Hematopoietic multipotent progenitor cell treated with erythropoietin and hydrocortisone succinate and interleukin-3 and kit ligand, for 4 days (in vitro differentiated cells): ENCODE data around the gene ITPKB.
"Not testable (repeated sequence)": the region's sequence is repeated elsewhere in the genome, so short reads cannot be mapped to it uniquely, and the experiment has no call there.

ENCODE experiments used
- DNase-seq: peaks from one replicate; pipeline ENCODE4 v3.0.0-alpha.2; 2015

Gene ITPKB

DNA sequence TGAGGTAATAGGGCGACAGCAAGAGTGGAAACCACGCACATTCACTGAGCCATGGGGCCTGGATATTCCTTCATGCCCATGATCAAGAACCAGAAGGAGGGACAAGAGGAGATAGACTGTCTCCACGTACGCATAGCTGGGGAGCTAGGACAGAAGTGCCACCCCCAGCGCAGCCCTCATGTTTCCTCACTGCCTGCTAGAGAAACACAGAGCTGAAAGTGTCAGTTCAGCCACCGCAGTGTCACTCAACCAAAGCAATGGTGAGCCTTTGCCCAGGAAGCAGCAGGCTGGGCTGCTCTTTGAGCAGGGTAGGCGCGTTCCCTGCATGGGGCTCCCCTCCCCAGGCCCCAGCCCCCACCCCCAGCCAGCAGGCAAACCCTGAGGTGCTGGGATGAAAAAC lies 122.0 kb downstream of the ITPKB start:
- DNase-seq: no peak

DNA sequence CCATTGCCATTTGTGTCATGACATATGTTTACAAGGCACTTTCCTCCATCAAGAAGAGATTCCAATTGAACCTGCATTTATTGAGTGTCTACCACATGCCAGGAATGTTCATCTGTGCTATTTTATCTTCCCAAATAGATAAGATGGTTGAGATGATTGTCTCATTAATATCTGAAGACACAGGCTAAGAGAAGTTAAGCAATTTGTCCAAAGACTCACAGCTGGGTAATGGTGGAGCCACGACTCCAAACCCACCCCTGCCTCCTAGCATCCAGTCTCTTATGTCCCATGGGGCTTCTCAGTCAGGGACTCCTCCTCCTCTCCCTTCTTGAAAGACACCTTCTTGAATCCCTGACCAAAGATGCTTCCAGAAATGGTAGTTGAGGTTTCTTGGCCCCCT lies 122.4 kb downstream of the ITPKB start:
- DNase-seq: no peak

DNA sequence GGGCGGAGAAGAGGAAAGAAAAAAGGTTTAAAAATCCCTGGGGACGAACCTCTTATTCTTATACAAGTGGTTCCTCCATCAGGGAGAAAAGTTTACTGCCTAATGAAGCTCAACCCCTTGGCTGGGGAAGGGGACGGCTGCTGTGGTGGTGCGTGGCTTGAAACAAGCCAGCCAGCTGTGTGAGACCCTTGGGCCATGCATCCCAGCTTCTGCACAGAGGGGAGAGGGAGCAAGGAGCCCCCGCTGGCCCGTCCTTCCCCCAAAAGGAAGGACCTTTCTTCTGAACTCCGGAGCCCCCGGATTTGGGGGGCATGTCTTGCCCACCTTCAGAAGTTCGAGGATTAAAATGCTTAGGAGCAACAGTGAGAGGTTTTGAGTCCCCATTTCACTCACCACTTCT lies 123.2 kb downstream of the ITPKB start:
- no peak for DNase-seq

DNA sequence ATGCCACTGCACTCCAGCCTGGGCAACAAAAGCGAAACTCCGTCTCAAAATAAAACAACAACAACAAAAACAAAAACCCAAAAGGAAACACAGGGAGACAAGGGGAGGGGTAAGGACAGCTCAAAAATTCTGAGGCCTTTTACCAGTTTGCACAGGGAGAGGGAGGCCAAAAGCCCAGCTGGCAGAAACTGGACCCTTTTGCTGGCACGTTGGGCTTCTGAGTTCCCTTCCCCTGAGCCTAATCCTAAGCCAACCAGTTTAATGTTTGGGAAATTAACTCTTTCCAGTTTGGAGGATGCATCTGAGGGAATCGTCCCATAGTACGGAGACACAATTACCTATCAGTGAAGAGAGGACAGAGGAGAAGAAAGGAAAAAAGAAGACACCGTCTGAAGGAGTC lies 127.1 kb downstream of the ITPKB start:
- DNase-seq: not testable (repeated sequence)

DNA sequence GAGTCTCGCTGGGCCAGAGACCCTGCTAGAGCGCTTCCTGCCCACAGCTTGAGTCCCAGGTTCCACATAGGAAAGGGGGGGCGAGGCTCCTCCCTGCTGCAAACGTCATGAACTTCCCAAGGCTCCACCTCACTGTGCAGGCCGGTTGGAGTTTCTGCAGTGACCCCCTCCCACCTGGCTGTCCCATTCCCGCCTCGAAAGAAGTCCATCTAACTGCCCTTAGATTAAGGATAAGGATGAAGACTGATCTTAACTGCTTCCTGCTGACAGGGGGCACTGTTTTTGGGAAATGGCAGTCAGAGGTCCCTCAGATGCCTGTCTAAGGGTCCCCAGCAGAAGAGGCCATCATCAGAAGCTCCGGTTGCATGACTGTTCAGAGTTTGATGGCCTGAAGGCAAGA lies 127.8 kb downstream of the ITPKB start:
- DNase-seq: no peak

DNA sequence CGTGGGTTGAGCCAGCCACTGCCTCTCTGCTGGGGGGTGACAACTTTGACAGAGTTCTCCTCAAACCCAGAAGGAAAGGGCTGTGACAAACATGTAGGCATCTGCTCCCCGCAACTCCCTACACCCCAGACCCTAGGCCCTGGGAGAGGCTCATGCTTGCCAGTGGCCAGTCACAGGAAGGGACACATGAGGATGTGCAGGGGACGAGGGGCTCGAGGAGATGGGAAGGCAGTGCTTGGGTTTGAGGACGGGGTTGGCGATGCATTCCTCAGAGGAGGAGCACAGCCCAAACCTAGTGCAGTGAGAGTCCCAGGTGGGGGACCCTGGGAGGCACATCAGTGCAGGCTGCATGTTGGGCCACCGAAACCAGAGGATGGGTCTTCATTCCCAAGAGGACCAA lies 128.4 kb downstream of the ITPKB start:
- no peak for DNase-seq

DNA sequence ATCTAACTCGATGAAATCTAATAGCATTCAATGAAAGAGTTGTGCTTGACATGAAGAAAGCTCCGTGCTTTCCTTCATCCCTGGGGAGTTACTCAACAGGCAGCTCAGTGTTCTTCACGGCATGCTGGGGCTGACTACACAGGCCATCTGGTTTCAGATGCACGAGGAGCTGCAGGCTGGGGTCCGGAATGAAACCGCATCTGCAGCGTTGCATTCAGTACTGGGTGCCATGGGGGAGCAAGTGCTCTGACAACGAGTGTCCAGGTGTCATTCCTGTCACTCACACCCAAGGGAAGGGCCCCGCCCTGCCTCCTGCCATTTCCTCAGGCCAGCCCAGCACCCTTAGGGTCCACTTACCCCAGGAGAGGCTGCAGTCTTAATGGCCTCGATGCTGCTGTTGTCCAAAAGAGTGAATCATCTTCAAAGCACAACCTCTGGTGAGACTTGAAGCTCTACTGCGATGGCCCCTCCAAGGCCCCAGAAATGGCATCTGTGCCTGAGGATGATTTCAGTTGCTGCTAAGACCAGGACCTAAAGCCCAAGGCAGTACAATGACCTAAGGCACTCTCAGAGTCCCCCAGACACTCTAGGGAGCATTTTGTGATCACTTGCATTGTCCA lies 129.1 kb downstream of the ITPKB start:
- DNase-seq: no peak

DNA sequence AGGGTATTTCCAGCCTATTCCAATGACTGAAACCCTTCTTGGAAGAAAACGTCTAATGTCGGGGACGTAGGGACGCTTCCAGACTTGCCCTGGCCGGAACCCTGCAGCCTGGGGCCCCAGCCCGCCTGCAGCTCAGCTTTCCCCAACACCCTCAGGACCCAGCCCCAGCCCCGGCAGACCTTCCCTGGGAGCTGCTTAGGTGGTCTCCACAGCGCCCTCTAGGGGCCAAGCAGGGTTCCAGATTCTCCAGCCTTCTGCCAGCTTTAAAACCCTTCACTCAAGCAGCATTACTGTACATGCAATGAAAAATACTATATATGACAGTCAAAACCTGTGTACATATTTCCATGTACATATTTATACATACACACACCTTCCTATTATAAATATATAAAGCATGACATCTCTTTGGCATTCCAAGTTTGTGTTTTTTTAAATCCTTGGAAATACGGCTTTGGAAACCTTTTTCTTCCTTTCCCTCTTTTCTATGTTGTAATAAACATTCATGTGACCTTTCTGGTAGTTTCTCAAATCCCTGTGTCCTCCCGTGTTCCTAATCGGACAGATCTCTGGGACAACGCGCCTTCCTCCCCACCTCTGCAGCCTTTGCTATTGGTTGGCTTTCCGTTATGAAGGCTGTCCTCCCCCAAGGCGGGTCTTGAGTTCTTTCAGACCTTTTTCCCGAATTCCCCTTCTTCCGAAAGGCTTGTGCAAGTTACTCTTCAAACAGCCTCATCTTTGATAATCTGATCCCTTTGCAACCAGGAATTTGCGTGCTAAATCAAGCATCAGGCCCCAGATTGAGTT lies 130.2 kb downstream of the ITPKB start:
- peak; percentile 86 for DNase-seq

DNA sequence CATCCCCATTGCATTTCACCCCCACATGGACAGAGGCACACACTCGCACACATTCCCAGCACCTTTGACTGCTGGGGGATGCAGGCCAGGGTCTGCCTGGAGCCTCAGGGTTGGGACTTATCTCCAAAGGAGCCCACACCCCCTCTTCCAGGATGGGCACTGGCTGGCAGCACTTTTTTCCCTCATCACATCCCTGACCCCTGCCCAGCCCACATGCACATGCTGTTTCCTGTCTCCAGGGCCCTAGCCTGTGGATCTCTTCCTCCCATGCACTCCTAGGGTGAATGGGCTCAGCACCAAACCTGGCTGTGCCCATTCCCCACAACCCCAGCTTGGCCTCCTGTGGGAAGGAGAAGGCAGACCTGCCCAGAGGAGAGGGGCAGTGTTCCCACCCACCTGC lies 131.3 kb downstream of the ITPKB start:
- no peak for DNase-seq

DNA sequence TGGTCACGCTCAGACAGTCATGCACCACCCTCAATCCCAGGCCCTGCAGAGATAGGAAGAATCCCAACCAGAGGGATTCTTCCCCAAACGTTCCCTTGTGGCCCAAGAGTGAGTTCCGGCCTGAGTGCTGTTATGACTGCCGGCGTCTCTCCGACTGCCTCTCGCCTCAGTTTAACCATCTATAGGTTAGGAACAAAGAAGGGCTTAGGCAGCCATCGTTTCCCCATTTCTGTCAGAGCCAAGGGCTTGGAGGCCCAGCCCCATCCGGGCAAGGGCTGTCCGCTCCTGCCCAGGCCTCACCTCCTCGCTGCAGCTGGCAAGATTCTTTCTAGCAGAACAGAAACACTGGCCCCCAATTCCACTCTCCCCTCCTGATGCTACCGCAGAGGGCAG lies 131.8 kb downstream of the ITPKB start:
- DNase-seq: no peak

DNA sequence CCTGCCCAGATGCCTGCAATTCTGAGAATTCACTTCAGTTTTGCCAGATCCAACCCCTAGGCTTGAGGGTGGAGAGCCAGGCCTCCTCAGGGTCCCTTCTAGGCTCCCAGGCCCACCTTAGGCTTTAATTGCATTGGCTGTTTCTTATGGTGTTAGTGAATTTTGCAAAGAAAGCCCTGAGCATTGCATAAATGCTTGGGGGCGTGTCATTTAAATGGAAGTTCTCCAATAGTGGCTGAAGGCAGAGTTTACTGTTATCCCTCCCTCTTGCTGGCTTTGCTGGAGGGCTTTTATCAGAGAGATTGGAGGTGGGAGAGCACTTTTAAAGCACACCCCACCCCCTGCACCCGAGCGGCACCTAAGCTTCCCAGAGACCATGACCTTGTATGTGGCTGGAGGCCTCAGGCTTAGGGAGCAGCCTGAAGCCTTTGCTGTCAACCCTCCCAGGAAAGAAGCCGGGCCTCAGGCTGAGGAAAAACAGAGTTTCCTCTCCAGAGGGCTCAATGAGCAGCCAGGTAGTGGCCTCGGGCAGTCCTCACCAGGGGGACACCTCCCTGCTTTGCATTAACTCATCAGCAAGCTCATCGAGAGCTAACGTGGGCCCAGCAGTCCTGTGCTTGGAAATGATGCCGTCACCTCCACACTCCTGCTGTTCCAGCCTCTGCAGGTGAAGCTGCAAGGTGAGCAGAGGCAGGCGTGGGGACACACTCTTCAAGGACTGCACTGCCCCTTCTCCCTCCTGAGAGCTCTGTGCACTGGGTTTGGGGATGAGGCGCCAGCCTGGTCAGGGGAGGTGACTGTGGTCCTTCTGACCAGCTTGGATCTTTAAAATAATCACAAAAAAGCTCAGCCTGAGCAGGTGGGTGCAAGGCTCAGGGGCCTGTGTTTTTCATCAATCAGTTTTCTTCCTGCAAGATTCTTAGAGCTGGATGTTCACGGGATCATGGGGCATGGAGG lies 132.5 kb downstream of the ITPKB start:
- DNase-seq: peak; percentile 32

DNA sequence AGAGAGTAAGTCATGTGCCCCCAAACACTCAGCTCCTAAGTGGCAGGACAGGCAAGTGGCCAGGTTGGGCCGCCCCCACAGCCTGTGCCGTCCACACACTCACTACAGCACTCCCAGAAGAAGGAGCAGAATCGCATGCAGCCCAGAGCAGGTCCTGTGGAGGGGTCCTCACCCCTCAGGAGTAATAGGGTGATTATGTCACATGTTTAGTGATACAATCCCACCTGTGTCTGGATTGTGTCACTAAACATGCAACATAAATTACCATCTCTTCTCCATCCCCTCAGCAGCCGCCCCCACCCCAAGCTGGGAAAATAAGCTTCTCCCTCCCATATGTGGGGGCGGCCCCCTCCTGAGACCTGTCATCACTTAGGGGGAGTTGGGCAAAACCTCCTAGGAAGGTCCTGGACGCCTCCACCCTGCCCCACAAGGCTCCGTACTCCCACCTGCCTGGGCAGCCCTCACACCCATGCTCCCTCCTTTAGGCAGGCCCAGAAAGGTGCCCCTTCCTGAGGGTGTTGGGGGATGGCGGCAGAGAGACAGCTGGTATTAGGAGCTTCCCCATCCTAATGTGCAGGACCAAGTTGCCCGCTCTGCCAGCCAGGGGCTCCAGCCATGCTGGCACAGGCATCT lies 133.6 kb downstream of the ITPKB start:
- no peak for DNase-seq

DNA sequence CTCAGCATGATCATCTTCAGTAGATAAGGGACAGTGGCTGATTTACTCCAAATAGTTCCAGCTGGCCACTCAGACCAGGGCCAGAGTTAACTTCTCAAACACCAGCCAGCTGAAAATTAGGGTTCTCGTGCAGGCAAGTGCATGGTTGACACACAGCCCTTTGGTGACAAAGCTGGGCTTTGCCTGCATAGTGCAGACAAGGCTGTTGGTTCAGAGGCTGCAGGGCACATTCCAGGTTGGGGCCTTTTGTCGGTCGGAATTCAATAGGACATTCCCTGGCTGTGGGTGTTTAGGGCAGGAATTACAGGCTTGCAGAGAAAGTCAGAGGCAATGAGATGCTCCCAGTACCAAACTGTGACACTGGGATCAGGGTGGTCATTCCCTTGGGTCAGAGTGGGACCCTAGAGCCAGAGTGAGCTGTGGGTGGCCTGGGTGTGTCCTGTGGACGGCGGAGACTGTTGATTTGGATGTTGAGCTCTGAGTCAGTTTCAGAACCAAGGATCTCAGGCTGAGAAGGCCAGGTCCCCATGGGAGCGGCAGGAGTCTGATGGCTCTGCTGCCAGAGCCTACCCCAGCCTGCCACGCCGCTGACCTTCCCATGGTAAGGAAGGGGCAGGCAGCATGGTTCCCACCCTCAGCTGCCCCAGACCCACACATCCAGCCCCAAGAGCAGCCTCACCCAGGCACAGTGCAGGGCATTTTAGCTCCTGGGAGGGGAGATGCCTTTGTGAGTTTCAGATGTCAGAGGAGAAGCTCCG lies 134.3 kb downstream of the ITPKB start:
- no peak for DNase-seq

DNA sequence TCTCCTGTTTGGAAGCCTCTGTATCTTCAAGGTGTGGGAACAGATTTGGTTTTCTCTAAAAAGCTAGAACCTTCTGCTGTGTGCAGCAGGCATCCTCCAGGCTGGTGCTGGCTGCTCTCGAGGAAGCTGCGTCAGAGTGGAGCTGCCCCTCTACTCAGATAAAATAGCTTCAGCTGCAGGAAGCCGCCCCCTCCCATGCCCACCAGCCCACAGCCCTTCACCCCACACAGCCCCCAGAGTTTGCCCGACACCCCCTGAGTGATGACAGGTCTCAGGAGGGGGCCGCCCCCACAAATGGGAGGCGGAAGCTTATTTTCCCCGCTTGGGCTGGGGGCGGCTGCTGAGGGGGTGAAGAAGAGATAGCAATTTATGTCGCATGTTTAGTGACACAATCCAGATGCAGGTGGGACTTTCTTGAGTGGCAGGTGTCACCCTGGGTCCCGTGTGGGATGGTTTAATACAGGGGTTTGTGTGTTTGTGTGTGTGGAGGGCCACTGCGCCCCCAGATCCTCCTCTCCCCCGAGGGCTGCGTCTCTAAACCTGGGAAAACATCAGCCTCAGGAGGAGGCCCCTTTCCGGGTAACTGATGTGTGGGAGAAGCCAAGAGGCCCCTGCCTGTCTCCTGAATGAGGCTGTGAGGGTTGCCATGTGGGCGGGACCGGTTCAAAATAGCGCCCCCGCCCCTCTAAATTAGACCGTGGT lies 135.1 kb downstream of the ITPKB start:
- no peak for DNase-seq

DNA sequence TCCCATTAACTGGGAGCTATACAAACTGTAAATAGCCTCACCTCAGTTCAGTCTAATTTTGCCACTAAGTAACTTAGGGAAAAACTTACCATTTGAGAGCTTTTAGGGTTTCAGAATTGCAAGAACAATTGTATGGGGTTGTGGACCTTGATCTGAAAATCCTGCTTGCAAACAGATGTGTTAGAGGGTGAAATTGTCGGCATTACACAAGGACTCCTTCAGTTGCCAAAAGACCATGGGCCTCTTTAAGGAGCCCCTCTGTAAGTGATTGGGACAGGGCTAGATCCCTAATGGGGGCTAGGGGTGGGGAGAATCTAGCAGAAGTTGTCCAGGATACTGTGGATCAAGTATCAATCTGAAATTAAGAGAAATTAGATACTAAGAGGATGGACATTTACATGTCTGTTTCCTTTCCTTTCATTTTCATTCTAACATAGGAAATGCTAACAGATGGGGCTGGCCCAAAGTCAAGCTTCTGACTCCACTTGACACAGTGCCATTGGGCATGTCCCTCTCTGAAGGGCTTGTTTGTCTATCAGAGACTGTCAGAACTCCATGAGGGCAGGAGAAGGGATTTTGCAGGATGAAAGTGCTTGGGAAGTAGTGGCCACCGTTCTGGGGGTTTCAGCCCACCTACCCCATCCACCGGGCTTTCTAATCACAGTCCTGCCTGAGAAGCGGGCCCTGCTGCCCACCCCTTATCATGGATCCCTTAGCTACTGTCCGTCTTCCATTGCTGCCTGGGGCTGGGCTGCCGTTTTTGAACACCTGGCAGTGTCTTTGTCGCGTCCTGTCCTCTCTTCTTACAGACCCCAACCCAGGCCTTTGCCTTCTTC lies 135.8 kb downstream of the ITPKB start:
- DNase-seq: no peak

DNA sequence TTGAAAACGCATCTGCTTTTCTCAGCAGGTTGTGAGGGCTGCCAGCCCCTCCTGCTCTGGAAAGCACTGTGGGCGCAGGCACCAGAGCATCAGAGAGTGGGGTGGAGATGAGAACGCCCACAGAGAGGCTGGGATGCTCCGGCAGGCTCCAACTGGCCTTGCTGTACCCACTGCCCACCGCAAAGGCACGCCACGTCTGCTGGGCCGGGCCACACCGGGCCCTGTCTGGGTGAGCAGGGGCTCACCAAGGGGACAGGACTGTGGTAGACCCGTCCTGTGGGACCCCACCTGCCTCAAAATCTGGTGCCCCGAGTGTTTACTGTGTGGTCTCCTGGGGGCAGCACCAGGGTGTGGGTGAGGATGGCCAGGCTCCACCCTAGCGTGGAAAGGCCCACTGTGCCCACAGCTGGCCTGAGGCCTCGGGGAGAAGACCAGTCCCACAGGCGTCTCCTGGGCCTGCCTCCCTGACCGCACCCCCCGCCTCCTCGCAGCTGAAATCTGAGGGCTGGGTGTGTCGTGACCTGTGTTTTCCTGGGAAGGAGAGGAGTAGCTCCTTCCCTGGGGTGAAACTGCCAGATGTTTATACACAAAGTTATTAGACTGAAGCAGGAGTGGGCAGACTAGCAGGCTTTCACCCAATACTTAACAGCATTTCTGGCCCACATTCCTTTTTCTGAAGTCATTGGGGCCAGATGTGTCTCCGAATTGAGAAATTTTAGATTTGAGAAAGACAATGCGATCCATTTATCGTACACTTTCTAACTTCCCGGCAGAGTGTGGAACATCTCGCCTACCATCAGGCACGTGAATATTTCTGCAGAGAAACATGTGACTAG lies 136.7 kb downstream of the ITPKB start:
- no peak for DNase-seq

DNA sequence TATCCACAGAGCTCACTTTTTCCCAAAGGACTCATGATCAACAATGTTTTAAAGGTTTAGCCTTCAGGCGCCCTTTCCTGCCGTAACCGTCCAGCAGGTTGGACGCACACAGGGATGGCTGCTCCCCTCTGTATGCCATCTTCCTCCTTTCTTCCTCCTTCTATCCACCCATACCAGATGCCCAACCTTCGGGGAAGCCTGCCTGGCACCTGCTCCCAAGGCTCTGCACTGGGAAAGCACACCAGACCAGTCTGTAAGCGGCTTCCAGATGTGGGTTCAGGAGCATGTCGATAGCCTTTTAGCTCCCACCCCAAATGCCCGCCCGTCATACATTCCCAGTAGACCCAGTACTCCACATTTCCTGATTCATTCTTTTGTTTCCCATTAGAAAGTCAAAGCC lies 137.6 kb downstream of the ITPKB start:
- no peak for DNase-seq

DNA sequence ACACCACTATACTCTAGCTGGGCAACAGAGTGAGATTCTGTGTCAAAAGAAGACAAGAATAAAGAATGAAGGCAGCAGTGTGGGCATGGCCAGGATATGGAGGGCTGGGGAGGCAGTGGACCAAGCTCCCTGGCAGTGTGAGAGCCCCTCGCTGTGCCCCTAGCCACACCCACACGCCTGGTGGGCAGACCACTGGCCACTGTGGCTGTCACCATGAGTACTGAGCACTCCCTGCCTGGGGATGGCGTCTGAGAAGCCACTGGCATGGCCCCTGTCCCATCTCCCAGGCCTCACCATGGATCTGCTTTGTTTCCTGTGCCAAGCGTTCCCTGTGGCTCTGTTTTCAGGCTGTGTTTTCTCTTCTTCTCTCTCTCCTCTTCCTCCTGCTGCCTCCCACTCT lies 138.8 kb downstream of the ITPKB start:
- no peak for DNase-seq

DNA sequence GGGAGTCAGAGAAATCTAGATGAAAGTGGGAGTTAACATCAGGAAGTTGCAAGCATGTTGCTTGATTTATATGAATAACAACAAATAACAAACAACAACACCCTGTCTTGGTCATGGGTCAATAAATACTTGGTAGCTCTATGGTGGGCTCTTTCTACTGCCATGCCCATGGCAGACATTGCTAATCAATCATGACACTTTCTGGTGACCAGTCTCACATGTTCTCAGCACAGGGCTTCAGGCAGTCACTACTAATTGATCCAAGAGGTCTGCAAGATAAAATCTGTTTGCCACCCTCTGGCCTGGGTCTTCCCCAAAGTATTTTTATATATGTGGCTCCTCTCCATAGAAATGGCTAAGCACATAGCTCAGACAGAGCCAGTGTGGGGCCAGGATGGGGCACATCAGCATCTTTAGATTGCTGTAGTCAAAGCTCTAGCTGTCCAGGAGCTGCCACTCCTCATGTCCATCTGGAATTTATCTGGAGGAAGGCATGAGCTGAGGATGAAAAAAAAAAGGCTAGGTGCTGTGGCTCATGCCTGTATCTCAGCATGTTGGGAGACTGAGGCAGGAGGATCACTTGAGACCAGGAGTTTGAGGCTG lies 139.3 kb downstream of the ITPKB start:
- no peak for DNase-seq
